Neural cell (in vitro differentiated cells): ENCODE data around the gene SLC35B2. TPM values are rescaled to one million over a fixed set of nuclear protein-coding genes. Genes with fewer than 3 reads are reported as not detected.

Experiments
- H2AFZ ChIP-seq: fragments of 200-600, 300-800 bp; sonication (generic), shearing (Covaris generic); 2 replicates; pipeline ENCODE4 v1.6.0; 2014; ENCODE audit warnings: low read depth, mild to moderate bottlenecking, antibody characterized with exemption, low read length, moderate library complexity
- H3F3A ChIP-seq: fragments of 200-600 bp; shearing (Covaris generic); 2 replicates; pipeline ENCODE4 v1.6.1; 2016; ENCODE audit warnings: mild to moderate bottlenecking, moderate library complexity, mixed read lengths, antibody characterized with exemption, low read length; ENCODE audit not compliant: insufficient read depth, poor library complexity, severe bottlenecking
- H3K27ac ChIP-seq: fragments of 200-600, 300-800 bp; sonication (generic), shearing (Covaris generic); 2 replicates; pipeline ENCODE4 v1.5.1; 2014; ENCODE audit warnings: mild to moderate bottlenecking, low read length, moderate library complexity
- H3K27me3 ChIP-seq: fragments of 300-800, 200-600 bp; sonication (generic), shearing (Covaris generic); 2 replicates; pipeline ENCODE4 v1.6.0; 2014; ENCODE audit warnings: mild to moderate bottlenecking, low read depth, low read length, moderate library complexity; ENCODE audit not compliant: insufficient read depth
- H3K36me3 ChIP-seq: fragments of 300-800, 200-600 bp; sonication (generic), shearing (Covaris generic); 2 replicates; pipeline ENCODE4 v1.5.1; 2014; ENCODE audit warnings: mild to moderate bottlenecking, antibody characterized with exemption, low read length, moderate library complexity; ENCODE audit not compliant: insufficient read depth
- H3K4me2 ChIP-seq: fragments of 300-800, 200-600 bp; sonication (generic), shearing (Covaris generic); 2 replicates; pipeline ENCODE4 v1.6.0; 2014; ENCODE audit warnings: mild to moderate bottlenecking, low read length
- H3K4me3 ChIP-seq: fragments of 300-800, 200-600 bp; sonication (generic), shearing (Covaris generic); 2 replicates; pipeline ENCODE4 v1.5.1; 2014; ENCODE audit warnings: mild to moderate bottlenecking, low read length, moderate library complexity
- H3K79me2 ChIP-seq: fragments of 200-600 bp; shearing (Covaris generic); replicated peaks from 2 replicates; pipeline ENCODE4 v1.6.0; 2014; ENCODE audit warnings: mild to moderate bottlenecking, low read length, moderate library complexity; ENCODE audit not compliant: insufficient read depth
- H3K9ac ChIP-seq: fragments of 300-800, 200-600 bp; sonication (generic), shearing (Covaris generic); 2 replicates; pipeline ENCODE4 v1.6.1; 2016; ENCODE audit warnings: mild to moderate bottlenecking, low read length, mixed read lengths
- H3K9me2 ChIP-seq: fragments of 200-600 bp; shearing (Covaris generic); 2 replicates; pipeline ENCODE4 v1.6.1; 2016; ENCODE audit warnings: mild to moderate bottlenecking, low read length, mixed read lengths; ENCODE audit not compliant: insufficient read depth
- H3K9me3 ChIP-seq: fragments of 200-600, 300-800 bp; sonication (generic), shearing (Covaris generic); 2 replicates; pipeline ENCODE4 v1.6.1; 2016; ENCODE audit warnings: mild to moderate bottlenecking, mixed run types, low read length, moderate library complexity, mixed read lengths
- H4K20me1 ChIP-seq: fragments of 200-600 bp; shearing (Covaris generic); 2 replicates; pipeline ENCODE4 v1.6.1; 2016; ENCODE audit warnings: mild to moderate bottlenecking, mixed run types; ENCODE audit not compliant: insufficient read depth
- EP300 ChIP-seq: fragments of 450-650 bp; conservative IDR thresholded peaks from 2 replicates; pipeline ENCODE4 v1.6.1; 2014; ENCODE audit warnings: antibody characterized with exemption, mild to moderate bottlenecking, moderate library complexity; ENCODE audit not compliant: poor library complexity, severe bottlenecking
- EZH2 ChIP-seq: fragments of 200-600, 300-800 bp; shearing (Covaris generic), sonication (generic); IDR thresholded peaks from 2 replicates; pipeline ENCODE4 v1.6.1; 2014; ENCODE audit warnings: antibody characterized with exemption, low read length, borderline replicate concordance, mild to moderate bottlenecking; ENCODE audit not compliant: insufficient read depth, poor library complexity, severe bottlenecking
- MXI1 ChIP-seq: fragments of 450-650 bp; conservative IDR thresholded peaks from 2 replicates; pipeline ENCODE4 v1.6.1; 2014; ENCODE audit warnings: antibody characterized with exemption, mild to moderate bottlenecking; ENCODE audit not compliant: poor library complexity, severe bottlenecking
- POLR2AphosphoS5 ChIP-seq: IDR thresholded peaks from 2 replicates; pipeline ENCODE4 v1.6.1; 2012
- RAD21 ChIP-seq: fragments of 450-650 bp; conservative IDR thresholded peaks from 2 replicates; pipeline ENCODE4 v1.6.1; 2014; ENCODE audit warnings: antibody characterized with exemption, mild to moderate bottlenecking, moderate library complexity
- SMC3 ChIP-seq: fragments of 450-650 bp; conservative IDR thresholded peaks from 2 replicates; pipeline ENCODE4 v1.6.1; 2014; ENCODE audit warnings: antibody characterized with exemption, mild to moderate bottlenecking, moderate library complexity; ENCODE audit not compliant: poor library complexity
- TAF1 ChIP-seq: IDR thresholded peaks from 2 replicates; pipeline ENCODE4 v1.6.1; 2012; ENCODE audit warnings: low read depth
- polyA plus RNA-seq: library from polyadenylated mRNA; depleted of rRNA; stranded (reverse); fragments of >200 nt; gene quantifications from 2 replicates; pipeline ENCODE4 v1.2.3, GENCODE V29; 2014
- small RNA-seq, 3 experiments: library from RNA; depleted of rRNA; stranded (forward); fragments of <200 nt; gene quantifications; one replicate each; pipeline ENCODE3, GENCODE V24; 2012
- TF ChIP-seq, protein P1 (sequence below): fragments of 450-650 bp; IDR thresholded peaks from 2 replicates; pipeline ENCODE4 v1.5.1; 2014; ENCODE audit warnings: antibody characterized with exemption, mild to moderate bottlenecking, moderate library complexity; ENCODE audit not compliant: poor library complexity, severe bottlenecking
- TF ChIP-seq, protein P2 (sequence below): IDR thresholded peaks from 2 replicates; pipeline ENCODE4 v1.6.1; 2012; ENCODE audit warnings: borderline replicate concordance

The SLC35B2 gene
- polyA plus RNA-seq, 1 donor from 2014 or later = 44.5 TPM

DNA sequence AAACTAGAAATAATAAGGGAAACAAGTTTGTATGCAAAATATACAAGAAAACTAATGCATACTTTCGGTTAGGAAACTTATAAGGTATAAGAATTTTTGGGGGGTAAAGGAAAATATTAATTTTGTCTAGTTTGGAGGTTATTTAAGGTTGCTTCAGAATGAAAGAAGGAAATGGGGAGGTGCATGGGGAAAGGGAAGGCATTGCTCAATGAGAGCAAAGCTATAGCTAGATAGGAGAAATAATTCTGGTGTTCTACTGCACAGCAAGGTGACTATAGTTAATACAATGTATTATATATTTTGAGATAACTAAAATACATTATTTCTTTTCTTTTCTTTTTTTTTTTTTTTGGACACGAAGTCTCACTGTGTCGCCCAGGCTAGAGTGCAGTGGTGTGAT lies 46.0 kb downstream of the SLC35B2 start:
- Histone ChIP-seq H3K9ac (no peak overlapping the region), H2AFZ (no peak overlapping the region), H3K27ac (no peak overlapping the region), H3K4me3 (no peak overlapping the region), H3K36me3 (no peaks in the 10 kb centered on the region), H3K79me2 (no peaks in the 10 kb centered on the region), H3K9me3 (no peaks in the 10 kb centered on the region), H3F3A (no peaks in the 10 kb centered on the region), H3K9me2 (no peaks in the 10 kb centered on the region), H3K27me3 (no peaks in the 10 kb centered on the region), H3K4me2 (no peak overlapping the region), H4K20me1 (no peaks in the 10 kb centered on the region)
- TF ChIP-seq RAD21 = no peak
- no peak for TF ChIP-seq SMC3

DNA sequence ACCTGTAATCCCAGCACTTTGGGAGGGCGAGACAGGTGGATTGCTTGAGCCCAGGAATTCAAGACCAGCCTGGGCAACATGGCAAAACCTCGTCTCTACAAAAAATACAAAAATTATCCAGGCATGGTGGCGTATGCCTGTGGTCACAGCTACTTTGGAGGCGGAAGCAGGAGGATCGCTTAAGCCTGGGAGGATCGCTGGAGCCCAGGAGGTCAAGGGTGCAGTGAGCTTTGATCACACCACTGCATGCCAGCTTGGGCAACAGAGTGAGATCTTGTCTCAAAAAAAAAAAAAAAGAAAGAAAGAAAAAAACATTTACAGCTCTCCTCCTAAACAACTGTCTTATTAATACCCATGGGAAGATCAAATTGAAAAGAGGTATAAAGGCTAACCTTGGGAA lies 49.4 kb downstream of the SLC35B2 start:
- H3K4me3 ChIP-seq = no peak overlapping the region
- no peaks in the 10 kb centered on the region for H4K20me1 ChIP-seq
- H2AFZ ChIP-seq = no peak overlapping the region

More for the DNA sequence above, 49.4 kb downstream of the SLC35B2 start:
- TF ChIP-seq RAD21 = no peak
- no peak for TF ChIP-seq MXI1
- no peak for TF ChIP-seq EZH2
- TF ChIP-seq, protein P1, sequence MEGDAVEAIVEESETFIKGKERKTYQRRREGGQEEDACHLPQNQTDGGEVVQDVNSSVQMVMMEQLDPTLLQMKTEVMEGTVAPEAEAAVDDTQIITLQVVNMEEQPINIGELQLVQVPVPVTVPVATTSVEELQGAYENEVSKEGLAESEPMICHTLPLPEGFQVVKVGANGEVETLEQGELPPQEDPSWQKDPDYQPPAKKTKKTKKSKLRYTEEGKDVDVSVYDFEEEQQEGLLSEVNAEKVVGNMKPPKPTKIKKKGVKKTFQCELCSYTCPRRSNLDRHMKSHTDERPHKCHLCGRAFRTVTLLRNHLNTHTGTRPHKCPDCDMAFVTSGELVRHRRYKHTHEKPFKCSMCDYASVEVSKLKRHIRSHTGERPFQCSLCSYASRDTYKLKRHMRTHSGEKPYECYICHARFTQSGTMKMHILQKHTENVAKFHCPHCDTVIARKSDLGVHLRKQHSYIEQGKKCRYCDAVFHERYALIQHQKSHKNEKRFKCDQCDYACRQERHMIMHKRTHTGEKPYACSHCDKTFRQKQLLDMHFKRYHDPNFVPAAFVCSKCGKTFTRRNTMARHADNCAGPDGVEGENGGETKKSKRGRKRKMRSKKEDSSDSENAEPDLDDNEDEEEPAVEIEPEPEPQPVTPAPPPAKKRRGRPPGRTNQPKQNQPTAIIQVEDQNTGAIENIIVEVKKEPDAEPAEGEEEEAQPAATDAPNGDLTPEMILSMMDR = no peak
- TF ChIP-seq EP300 = no peak
- no peak for TF ChIP-seq TAF1
- TF ChIP-seq, protein P2, sequence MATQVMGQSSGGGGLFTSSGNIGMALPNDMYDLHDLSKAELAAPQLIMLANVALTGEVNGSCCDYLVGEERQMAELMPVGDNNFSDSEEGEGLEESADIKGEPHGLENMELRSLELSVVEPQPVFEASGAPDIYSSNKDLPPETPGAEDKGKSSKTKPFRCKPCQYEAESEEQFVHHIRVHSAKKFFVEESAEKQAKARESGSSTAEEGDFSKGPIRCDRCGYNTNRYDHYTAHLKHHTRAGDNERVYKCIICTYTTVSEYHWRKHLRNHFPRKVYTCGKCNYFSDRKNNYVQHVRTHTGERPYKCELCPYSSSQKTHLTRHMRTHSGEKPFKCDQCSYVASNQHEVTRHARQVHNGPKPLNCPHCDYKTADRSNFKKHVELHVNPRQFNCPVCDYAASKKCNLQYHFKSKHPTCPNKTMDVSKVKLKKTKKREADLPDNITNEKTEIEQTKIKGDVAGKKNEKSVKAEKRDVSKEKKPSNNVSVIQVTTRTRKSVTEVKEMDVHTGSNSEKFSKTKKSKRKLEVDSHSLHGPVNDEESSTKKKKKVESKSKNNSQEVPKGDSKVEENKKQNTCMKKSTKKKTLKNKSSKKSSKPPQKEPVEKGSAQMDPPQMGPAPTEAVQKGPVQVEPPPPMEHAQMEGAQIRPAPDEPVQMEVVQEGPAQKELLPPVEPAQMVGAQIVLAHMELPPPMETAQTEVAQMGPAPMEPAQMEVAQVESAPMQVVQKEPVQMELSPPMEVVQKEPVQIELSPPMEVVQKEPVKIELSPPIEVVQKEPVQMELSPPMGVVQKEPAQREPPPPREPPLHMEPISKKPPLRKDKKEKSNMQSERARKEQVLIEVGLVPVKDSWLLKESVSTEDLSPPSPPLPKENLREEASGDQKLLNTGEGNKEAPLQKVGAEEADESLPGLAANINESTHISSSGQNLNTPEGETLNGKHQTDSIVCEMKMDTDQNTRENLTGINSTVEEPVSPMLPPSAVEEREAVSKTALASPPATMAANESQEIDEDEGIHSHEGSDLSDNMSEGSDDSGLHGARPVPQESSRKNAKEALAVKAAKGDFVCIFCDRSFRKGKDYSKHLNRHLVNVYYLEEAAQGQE = no peak
- TF ChIP-seq POLR2AphosphoS5 = no peak
- no peak for TF ChIP-seq SMC3
- H3K4me2 ChIP-seq = no peak overlapping the region
- no peaks in the 10 kb centered on the region for H3K79me2 ChIP-seq
- H3K27ac ChIP-seq = no peak overlapping the region
- no peaks in the 10 kb centered on the region for H3K27me3 ChIP-seq
- H3K36me3 ChIP-seq = no peaks in the 10 kb centered on the region
- no peaks in the 10 kb centered on the region for H3K9me2 ChIP-seq
- no peak overlapping the region for H3K9ac ChIP-seq
- no peaks in the 10 kb centered on the region for H3K9me3 ChIP-seq
- H3F3A ChIP-seq = no peaks in the 10 kb centered on the region

Small RNAs within 50 kb of the gene (small RNA-seq; reads per million reads assigned to genes)
- gene RN7SL811P = 0 reads per million in 3 experiments

Other genes with a start within 250 kb of the SLC35B2 start
- gene MRPL14, start 130.1 kb downstream of the SLC35B2 start, polyA plus RNA-seq = 66.4 and 70.7 TPM in 2 replicates
- 49.9 and 67.5 TPM in 2 replicates for gene TMEM63B, start 130.0 kb downstream of the SLC35B2 start, polyA plus RNA-seq
- gene CAPN11, start 98.7 kb downstream of the SLC35B2 start, polyA plus RNA-seq = not detected in 2 replicates
- not detected in 2 replicates for gene MYMX, start 40.6 kb downstream of the SLC35B2 start, polyA plus RNA-seq
- gene SLC29A1, start 33.9 kb downstream of the SLC35B2 start, polyA plus RNA-seq = 18.9 and 29.5 TPM in 2 replicates
- 485 and 522 TPM in 2 replicates for gene HSP90AB1, start 10.4 kb downstream of the SLC35B2 start, polyA plus RNA-seq
- gene NFKBIE, start 8.0 kb upstream of the SLC35B2 start, polyA plus RNA-seq = 15.1 and 16.8 TPM in 2 replicates
- gene TMEM151B, start 12.9 kb upstream of the SLC35B2 start, polyA plus RNA-seq = 66.0 and 82.1 TPM in 2 replicates
- gene AARS2, start 55.8 kb upstream of the SLC35B2 start, polyA plus RNA-seq = 12.6 and 14.0 TPM in 2 replicates
- not detected in 2 replicates for gene SPATS1, start 85.1 kb upstream of the SLC35B2 start, polyA plus RNA-seq
- 27.3 and 28.9 TPM in 2 replicates for gene CDC5L, start 130.2 kb upstream of the SLC35B2 start, polyA plus RNA-seq